Stomach smooth muscle (tissue), 2 donors: ENCODE results near the gene WDR90.
A peak's percentile ranks its signal among the peaks of the same experiment; 100 is the strongest.

Experiments used
- H3K27ac ChIP-seq: one replicate; pipeline ENCODE4 v1.7.0; 2013; ENCODE audit warnings: mild to moderate bottlenecking, low read length, inconsistent platforms
- H3K27me3 ChIP-seq, 2 donors: one replicate each; pipeline ENCODE4 v1.7.0; 2013; ENCODE audit warnings: low read length in 2 of 2; ENCODE audit not compliant: insufficient read depth in 2 of 2, control insufficient read depth in 1 of 2
- H3K36me3 ChIP-seq, 2 donors: one replicate each; pipeline ENCODE4 v1.7.0; 2013; ENCODE audit warnings: low read length in 2 of 2; ENCODE audit not compliant: control insufficient read depth in 2 of 2, insufficient read depth in 2 of 2
- H3K4me1 ChIP-seq: one replicate; pipeline ENCODE4 v1.7.0; 2013; ENCODE audit warnings: low read length; ENCODE audit not compliant: control insufficient read depth, insufficient read depth
- H3K4me3 ChIP-seq, 2 donors: one replicate each; pipeline ENCODE4 v1.7.0; 2013; ENCODE audit warnings: low read length in 2 of 2
- H3K9ac ChIP-seq, 2 donors: one replicate each; pipeline ENCODE4 v1.7.0; 2013; ENCODE audit warnings: low read length in 2 of 2, mild to moderate bottlenecking in 1 of 2
- H3K9me3 ChIP-seq, 2 donors: one replicate each; pipeline ENCODE4 v1.7.0; 2013; ENCODE audit warnings: low read length in 2 of 2; ENCODE audit not compliant: control insufficient read depth in 2 of 2
- donor health status: healthy.
- donor health status: Pancreatic carcinoma.

WDR90 gene

DNA sequence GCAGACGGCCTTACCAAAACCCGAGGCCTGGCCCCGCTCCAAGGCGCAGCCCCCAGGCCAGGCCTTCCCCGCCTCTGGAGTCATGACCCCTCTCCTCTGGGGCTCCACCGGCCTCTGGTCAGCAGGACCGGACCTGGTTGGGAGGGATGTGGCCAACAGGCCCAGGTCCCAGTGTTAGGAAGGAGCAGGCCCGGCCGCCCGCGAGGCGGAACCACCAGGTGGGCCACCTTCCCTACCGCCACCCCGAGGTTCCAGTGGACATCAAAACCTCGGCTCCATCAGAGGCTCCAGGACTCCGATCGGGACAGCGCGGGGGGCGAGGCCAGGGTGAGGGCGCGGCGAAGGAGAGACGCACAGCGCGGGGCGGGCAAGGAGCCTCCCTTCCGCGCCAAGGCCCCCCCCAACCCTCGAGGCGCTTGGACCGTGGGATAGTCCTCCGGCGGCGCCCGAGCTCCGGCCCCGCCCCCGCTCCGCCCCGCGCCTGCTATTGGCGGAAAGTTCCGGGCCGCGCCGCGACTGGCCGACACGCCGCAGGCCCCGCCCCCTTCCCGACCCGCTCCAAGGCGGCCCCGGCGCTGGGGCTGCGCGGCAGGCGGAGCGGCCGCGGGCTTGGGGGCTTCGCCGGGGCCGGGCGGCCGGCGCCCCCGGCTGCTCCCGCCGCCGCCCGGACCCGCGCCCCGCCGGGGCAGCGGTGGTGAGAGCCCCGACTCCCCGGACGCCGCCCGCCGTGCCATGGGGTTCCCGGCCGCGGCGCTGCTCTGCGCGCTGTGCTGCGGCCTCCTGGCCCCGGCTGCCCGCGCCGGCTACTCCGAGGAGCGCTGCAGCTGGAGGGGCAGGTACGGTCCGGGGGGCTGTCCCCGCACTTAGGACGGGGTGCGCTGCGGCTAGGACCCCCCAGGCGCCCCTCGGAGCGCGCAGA, 65.7 kb downstream of the WDR90 start, which contains the start of gene METRN:
METRN (plus strand) TSS at position 561 of the 919 bp plus-strand sequence; CDS start at position 733, 172 bp downstream.
- H3K27ac ChIP-seq: no peak within 1 kb of the TSS

GRCh38 chr16:715477-716199, 66.5 kb downstream of the WDR90 start:
- Histone ChIP-seq H3K9me3 (no peaks in the 10 kb centered on the region), H3K4me3 (peak overlapping the region; percentile 40 to 74), H3K27me3 (peaks cover 11 to 22% of the 10 kb centered on the region in 2 donors), H3K36me3 (no peaks in the 10 kb centered on the region), H3K9ac (peak overlapping the region; percentile 38 to 47), H3K4me1 (peaks cover 51% of the 10 kb centered on the region), H3K27ac (no peak overlapping the region)

More for the DNA sequence above, 65.7 kb downstream of the WDR90 start, which contains the start of gene METRN:
- H3K9ac ChIP-seq: peak within 1 kb of the TSS; percentile 38 to 47
- H3K36me3 ChIP-seq: no peaks in the 10 kb centered on the region
- peaks cover 19 to 30% of the 10 kb centered on the region in 2 donors for H3K27me3 ChIP-seq
- peak within 1 kb of the TSS; percentile 40 to 74 for H3K4me3 ChIP-seq
- peaks cover 48% of the 10 kb centered on the region for H3K4me1 ChIP-seq
- H3K9me3 ChIP-seq: no peaks in the 10 kb centered on the region

GRCh38 chr16:716200-716568, 67.0 kb downstream of the WDR90 start:
- no peak overlapping the region for H3K27ac ChIP-seq
- H3K27me3 ChIP-seq: peaks cover 6 to 16% of the 10 kb centered on the region in 2 donors
- H3K36me3 ChIP-seq: no peaks in the 10 kb centered on the region
- H3K9me3 ChIP-seq: no peaks in the 10 kb centered on the region
- peaks cover 56% of the 10 kb centered on the region for H3K4me1 ChIP-seq
- peak overlapping the region; percentile 20 to 47 for H3K9ac ChIP-seq
- H3K4me3 ChIP-seq: peak overlapping the region; percentile 40 to 74

DNA sequence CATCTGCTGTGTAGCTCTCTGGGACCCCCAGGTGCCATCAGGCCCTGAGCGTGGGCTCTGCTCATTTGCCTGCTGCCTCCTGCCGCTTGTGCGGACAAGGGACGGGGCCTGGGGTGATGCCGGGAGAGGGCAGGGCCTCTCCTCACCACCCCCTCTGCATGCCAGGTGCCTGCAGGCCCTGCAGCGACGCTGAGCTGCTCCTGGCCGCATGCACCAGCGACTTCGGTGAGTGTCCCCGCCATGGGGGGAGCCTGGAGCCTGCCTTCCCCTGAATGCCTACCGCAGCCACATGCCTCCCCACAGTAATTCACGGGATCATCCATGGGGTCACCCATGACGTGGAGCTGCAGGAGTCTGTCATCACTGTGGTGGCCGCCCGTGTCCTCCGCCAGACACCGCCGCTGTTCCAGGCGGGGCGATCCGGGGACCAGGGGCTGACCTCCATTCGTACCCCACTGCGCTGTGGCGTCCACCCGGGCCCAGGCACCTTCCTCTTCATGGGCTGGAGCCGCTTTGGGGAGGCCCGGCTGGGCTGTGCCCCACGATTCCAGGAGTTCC, 67.7 kb downstream of the WDR90 start:
- Histone ChIP-seq H3K27me3 (peaks cover 2 to 12% of the 10 kb centered on the region in 2 donors), H3K9me3 (no peaks in the 10 kb centered on the region), H3K9ac (no peak overlapping the region), H3K4me3 (peak overlapping the region in 1 of 2 donors; percentile 74), H3K4me1 (peaks cover 62% of the 10 kb centered on the region), H3K36me3 (no peaks in the 10 kb centered on the region), H3K27ac (no peak overlapping the region)
